ENCODE measurements around the gene DHX58.

GRCh38 chr17:42053731-42054500 lies 58.6 kb downstream of the DHX58 start:
- TF ChIP-seq, protein P1, sequence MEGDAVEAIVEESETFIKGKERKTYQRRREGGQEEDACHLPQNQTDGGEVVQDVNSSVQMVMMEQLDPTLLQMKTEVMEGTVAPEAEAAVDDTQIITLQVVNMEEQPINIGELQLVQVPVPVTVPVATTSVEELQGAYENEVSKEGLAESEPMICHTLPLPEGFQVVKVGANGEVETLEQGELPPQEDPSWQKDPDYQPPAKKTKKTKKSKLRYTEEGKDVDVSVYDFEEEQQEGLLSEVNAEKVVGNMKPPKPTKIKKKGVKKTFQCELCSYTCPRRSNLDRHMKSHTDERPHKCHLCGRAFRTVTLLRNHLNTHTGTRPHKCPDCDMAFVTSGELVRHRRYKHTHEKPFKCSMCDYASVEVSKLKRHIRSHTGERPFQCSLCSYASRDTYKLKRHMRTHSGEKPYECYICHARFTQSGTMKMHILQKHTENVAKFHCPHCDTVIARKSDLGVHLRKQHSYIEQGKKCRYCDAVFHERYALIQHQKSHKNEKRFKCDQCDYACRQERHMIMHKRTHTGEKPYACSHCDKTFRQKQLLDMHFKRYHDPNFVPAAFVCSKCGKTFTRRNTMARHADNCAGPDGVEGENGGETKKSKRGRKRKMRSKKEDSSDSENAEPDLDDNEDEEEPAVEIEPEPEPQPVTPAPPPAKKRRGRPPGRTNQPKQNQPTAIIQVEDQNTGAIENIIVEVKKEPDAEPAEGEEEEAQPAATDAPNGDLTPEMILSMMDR (IDR thresholded peaks at IDR 0.05) = no peak
- no peak for TF ChIP-seq ZFX (IDR thresholded peaks at IDR 0.05; ENCODE audit: borderline replicate concordance)

Data from 22Rv1 (cell line).